HepG2 (cell line): ENCODE measurements around the gene GPS2. TPM values are rescaled to one million over a fixed set of nuclear protein-coding genes. Genes with fewer than 3 reads are reported as not detected.

Source experiments
- BHLHE40 ChIP-seq: IDR thresholded peaks from 2 replicates; pipeline ENCODE4 v1.6.1; 2011; ENCODE audit warnings: low read length, improper control_type of control experiment
- BORCS8-MEF2B ChIP-seq: sonication (generic); formaldehyde crosslinking; IDR thresholded peaks from 2 replicates; pipeline ENCODE4 v1.8.0; 2022; ENCODE audit warnings: mild to moderate bottlenecking, missing genetic modification reagents
- KDM4B ChIP-seq: sonication (generic); formaldehyde crosslinking; IDR thresholded peaks from 2 replicates; pipeline ENCODE4 v1.4.0; 2020; ENCODE audit warnings: missing genetic modification reagents
- NFIC ChIP-seq: IDR thresholded peaks from 2 replicates; pipeline ENCODE4 v1.6.1; 2012; ENCODE audit warnings: mild to moderate bottlenecking, low read length, inconsistent platforms
- NONO ChIP-seq, 2 experiments: fragments of 450-650 bp in 1 of 2; sonication (generic) in 1 of 2; formaldehyde crosslinking in 1 of 2; IDR thresholded peaks in 1 of 2; conservative IDR thresholded peaks in 1 of 2; 2 replicates each; pipeline versions ENCODE4 v1.6.1 to v1.8.0; 2017 to 2022; ENCODE audit warnings: mild to moderate bottlenecking in 1 of 2, missing genetic modification reagents in 1 of 2, moderate library complexity in 1 of 2
- PBX3 ChIP-seq: sonication (generic); formaldehyde crosslinking; IDR thresholded peaks from 2 replicates; pipeline ENCODE4 v1.8.1; 2023; ENCODE audit warnings: missing genetic modification reagents, inconsistent platforms, borderline replicate concordance
- PHF20 ChIP-seq: sonication (generic); formaldehyde crosslinking; IDR thresholded peaks from 2 replicates; pipeline ENCODE4 v1.5.0; 2020; ENCODE audit warnings: mild to moderate bottlenecking, missing genetic modification reagents
- POLR2AphosphoS2 ChIP-seq: IDR thresholded peaks from 2 replicates; pipeline ENCODE4 v1.6.1; 2011; ENCODE audit warnings: low read depth, low read length, improper control_type of control experiment
- RFX3 ChIP-seq: IDR thresholded peaks from 2 replicates; pipeline ENCODE4 v1.6.1; 2016; ENCODE audit warnings: missing biosample characterization, missing genetic modification reagents
- SALL2 ChIP-seq: sonication (generic); formaldehyde crosslinking; IDR thresholded peaks from 2 replicates; pipeline ENCODE4 v1.8.1; 2023; ENCODE audit warnings: mild to moderate bottlenecking, missing genetic modification reagents, inconsistent platforms
- SATB2 ChIP-seq: sonication (generic); formaldehyde crosslinking; IDR thresholded peaks from 2 replicates; pipeline ENCODE4 v1.5.0; 2020; ENCODE audit warnings: missing genetic modification reagents
- SNAPC4 ChIP-seq: sonication (generic); formaldehyde crosslinking; IDR thresholded peaks from 2 replicates; pipeline ENCODE4 v1.4.0; 2020; ENCODE audit warnings: mild to moderate bottlenecking, missing genetic modification reagents
- TERF1 ChIP-seq: sonication (generic); formaldehyde crosslinking; IDR thresholded peaks from 2 replicates; pipeline ENCODE4 v1.8.0; 2022; ENCODE audit warnings: mild to moderate bottlenecking, missing genetic modification reagents, moderate library complexity
- ZBTB7A ChIP-seq: sonication (generic); formaldehyde crosslinking; IDR thresholded peaks from 2 replicates; pipeline ENCODE4 v1.8.0; 2022; ENCODE audit warnings: mild to moderate bottlenecking, missing genetic modification reagents
- ZNF17 ChIP-seq: sonication (generic); formaldehyde crosslinking; IDR thresholded peaks from 2 replicates; pipeline ENCODE4 v1.5.0; 2020; ENCODE audit warnings: mild to moderate bottlenecking, missing genetic modification reagents
- ZNF550 ChIP-seq: sonication (generic); formaldehyde crosslinking; IDR thresholded peaks from 2 replicates; pipeline ENCODE4 v1.4.0; 2020; ENCODE audit warnings: mild to moderate bottlenecking, missing genetic modification reagents, borderline replicate concordance
- ZNF652 ChIP-seq: IDR thresholded peaks from 2 replicates; pipeline ENCODE4 v1.6.1; 2016; ENCODE audit warnings: low read depth, borderline replicate concordance
- ZNF75D ChIP-seq: sonication (generic); formaldehyde crosslinking; IDR thresholded peaks from 2 replicates; pipeline ENCODE4 v1.8.1; 2023; ENCODE audit warnings: missing genetic modification reagents, mild to moderate bottlenecking, borderline replicate concordance
- ZNF780A ChIP-seq: sonication (generic); formaldehyde crosslinking; IDR thresholded peaks from 2 replicates; pipeline ENCODE4 v1.8.0; 2022; ENCODE audit warnings: mild to moderate bottlenecking, missing genetic modification reagents, moderate library complexity
- polyA plus RNA-seq, 8 experiments: library from polyadenylated mRNA; depleted of rRNA in 3 of 8; stranded (reverse) in 7 of 8; unstranded in 1 of 8; fragments of >200 nt; fragmentation: Illumina TruSeq in 4 of 8; extraction: Trizol in 4 of 8; gene quantifications; 2 replicates each; pipeline versions ENCODE4 v1.2.1 to v1.2.3, GENCODE V29; 2011 to 2016; ENCODE audit warnings: low read depth in 4 of 8, missing spikeins in 1 of 8, mixed read lengths in 1 of 8; ENCODE audit not compliant: insufficient read depth in 1 of 8
- total RNA-seq, 5 experiments: library from RNA; depleted of rRNA; stranded (reverse); fragments of >200 nt; fragmentation: Illumina TruSeq; extraction: Trizol; gene quantifications; 2 replicates each; pipeline ENCODE4 v1.2.3, GENCODE V29; 2016; ENCODE audit warnings: low read depth in 1 of 5
- TF ChIP-seq, protein P1 (sequence below): sonication (generic); formaldehyde crosslinking; IDR thresholded peaks from 2 replicates; pipeline ENCODE4 v1.8.0; 2022; ENCODE audit warnings: missing genetic modification reagents, low read depth, mild to moderate bottlenecking, borderline replicate concordance
- TF ChIP-seq, protein P2 (sequence below): sonication (generic); formaldehyde crosslinking; conservative IDR thresholded peaks from 2 replicates; pipeline ENCODE4 v1.4.0; 2020; ENCODE audit warnings: missing genetic modification reagents

Gene GPS2
- total and polyA plus RNA-seq, 2 of the 13 experiments (the other 11 are each of a cell fraction or from before 2014, with no cell fraction given): 58.0 to 59.4 TPM

DNA sequence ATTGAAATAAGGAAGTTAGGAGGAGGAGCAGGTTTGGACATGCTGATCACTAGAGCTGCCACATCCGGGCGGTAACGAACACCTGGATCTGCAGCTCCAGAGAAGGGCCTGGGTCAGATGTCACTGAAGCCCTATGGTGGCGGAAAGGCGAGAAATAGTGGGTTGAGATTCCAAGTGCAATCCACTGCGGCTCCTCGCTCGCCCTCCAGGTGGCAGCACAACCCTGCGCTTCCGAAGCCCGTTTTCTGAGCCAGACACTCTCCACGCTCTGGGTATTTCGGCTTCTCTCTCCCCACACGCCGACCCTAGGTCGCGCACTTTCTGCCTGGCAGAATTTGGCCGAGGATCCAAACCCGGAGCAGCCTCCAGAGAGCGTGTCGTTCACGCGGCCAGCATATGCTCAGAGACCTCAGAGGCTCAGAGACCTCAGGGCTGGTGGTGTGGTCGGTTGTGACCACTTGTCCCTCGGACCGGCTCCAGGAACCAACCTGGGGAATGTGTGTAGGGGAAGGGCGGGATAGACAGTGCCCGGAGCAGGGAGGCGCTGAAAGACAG is 34.6 kb downstream of the GPS2 start (continued):
- TF ChIP-seq SNAPC4: peak; percentile 51; the same call in 1 of the 2 replicates
- no peak for TF ChIP-seq PBX3 (CRISPR knock-in tag)
- TF ChIP-seq ZNF17 (CRISPR knock-in tag): no peak
- no peak for TF ChIP-seq ZNF652 (CRISPR knock-in tag)
- no peak for TF ChIP-seq POLR2AphosphoS2
- peak; percentile 52; the same call in 1 of the 2 replicates for TF ChIP-seq BORCS8-MEF2B (CRISPR knock-in tag)
- TF ChIP-seq, protein P1, sequence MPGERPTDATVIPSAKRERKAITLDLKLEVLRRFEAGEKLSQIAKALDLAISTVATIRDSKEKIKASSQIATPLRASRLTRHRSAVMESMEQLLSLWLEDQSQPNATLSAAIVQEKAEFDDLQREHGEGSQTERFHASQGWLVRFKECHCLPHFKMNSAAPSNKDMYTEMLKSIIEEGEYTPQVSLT: no peak
- TF ChIP-seq PHF20 (CRISPR knock-in tag): no peak
- TF ChIP-seq BHLHE40: no peak; the same call in 1 of the 2 replicates
- TF ChIP-seq SATB2 (CRISPR knock-in tag): no peak
- TF ChIP-seq, protein P2, sequence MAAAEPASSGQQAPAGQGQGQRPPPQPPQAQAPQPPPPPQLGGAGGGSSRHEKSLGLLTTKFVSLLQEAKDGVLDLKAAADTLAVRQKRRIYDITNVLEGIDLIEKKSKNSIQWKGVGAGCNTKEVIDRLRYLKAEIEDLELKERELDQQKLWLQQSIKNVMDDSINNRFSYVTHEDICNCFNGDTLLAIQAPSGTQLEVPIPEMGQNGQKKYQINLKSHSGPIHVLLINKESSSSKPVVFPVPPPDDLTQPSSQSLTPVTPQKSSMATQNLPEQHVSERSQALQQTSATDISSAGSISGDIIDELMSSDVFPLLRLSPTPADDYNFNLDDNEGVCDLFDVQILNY (CRISPR knock-in tag): no peak
- no peak for TF ChIP-seq ZNF550 (CRISPR knock-in tag)
- TF ChIP-seq ZNF780A (CRISPR knock-in tag): no peak
- no peak for TF ChIP-seq RFX3 (CRISPR knock-in tag)
- no peak for TF ChIP-seq ZBTB7A
- TF ChIP-seq TERF1 (CRISPR knock-in tag): no peak
- TF ChIP-seq NFIC: no peak
- TF ChIP-seq NONO (IDR thresholded peaks at IDR 0.05): no peak
- TF ChIP-seq NONO (CRISPR knock-in tag; conservative IDR thresholded peaks at IDR 0.05): peak; percentile 80
- 0 out of 2 replicates have a peak, but pooled peaks have one; percentile 52 for TF ChIP-seq KDM4B (CRISPR knock-in tag)
- TF ChIP-seq SALL2 (CRISPR knock-in tag): peak; percentile 70; the same call in 1 of the 2 replicates
- TF ChIP-seq ZNF75D (CRISPR knock-in tag): no peak
